DMS79 (cell line): Measurements from ENCODE around the gene TMEM37.
A peak's percentile ranks its signal among the peaks of the same experiment; 100 is the strongest.

Experiments
- DNase-seq: peaks from one replicate; lab custom pipeline; 2025; lab: John Stamatoyannopoulos, UW

TMEM37 gene

GRCh38 chr2:119461811-119462210 lies 30.2 kb downstream of the TMEM37 start:
- DNase-seq = no peak

GRCh38 chr2:119462574-119462973 lies 30.9 kb downstream of the TMEM37 start:
- no peak for DNase-seq

- DNase-seq = no peak
Measured at GRCh38 chr2:119463136-119463535, 31.5 kb downstream of the TMEM37 start.

GRCh38 chr2:119463990-119464389 lies 32.3 kb downstream of the TMEM37 start:
- DNase-seq = no peak

- DNase-seq = no peak
Measured at GRCh38 chr2:119464981-119465380, 33.3 kb downstream of the TMEM37 start.

- DNase-seq = no peak
Measured at GRCh38 chr2:119465687-119466086, 34.0 kb downstream of the TMEM37 start.

GRCh38 chr2:119466373-119466772 lies 34.7 kb downstream of the TMEM37 start:
- no peak for DNase-seq

GRCh38 chr2:119468154-119468955 lies 36.7 kb downstream of the TMEM37 start:
- DNase-seq = no peak

- no peak for DNase-seq
Measured at GRCh38 chr2:119469131-119469530, 37.5 kb downstream of the TMEM37 start.

- DNase-seq = peak; percentile 77
Measured at GRCh38 chr2:119469661-119470297, 38.1 kb downstream of the TMEM37 start.

- no peak for DNase-seq
Measured at GRCh38 chr2:119472749-119473148, 41.1 kb downstream of the TMEM37 start.

GRCh38 chr2:119473621-119474370 lies 42.1 kb downstream of the TMEM37 start:
- DNase-seq = no peak

- DNase-seq = no peak
Measured at GRCh38 chr2:119474371-119475224, 42.9 kb downstream of the TMEM37 start.

GRCh38 chr2:119475225-119475856 lies 43.7 kb downstream of the TMEM37 start:
- no peak for DNase-seq

GRCh38 chr2:119475857-119476244 lies 44.2 kb downstream of the TMEM37 start:
- no peak for DNase-seq

- DNase-seq = peak; percentile 28
Measured at GRCh38 chr2:119476301-119477112, 44.9 kb downstream of the TMEM37 start.

GRCh38 chr2:119477113-119477505 lies 45.5 kb downstream of the TMEM37 start:
- no peak for DNase-seq

GRCh38 chr2:119478188-119478977 lies 46.7 kb downstream of the TMEM37 start:
- no peak for DNase-seq

- DNase-seq = no peak
Measured at GRCh38 chr2:119478978-119479295, 47.3 kb downstream of the TMEM37 start.

- no peak for DNase-seq
Measured at GRCh38 chr2:119480184-119480583, 48.5 kb downstream of the TMEM37 start.
